GM19397 (cell line): ENCODE results near the gene ZBTB17.
"Not testable (repeated sequence)": the region's sequence is repeated elsewhere in the genome, so short reads cannot be mapped to it uniquely, and the experiment has no call there.

ENCODE experiments used
- ATAC-seq: cut with Tn5 transposase; IDR thresholded peaks from one replicate; pipeline ENCODE4 v1.9.1; 2021; ENCODE audit warnings: mild to moderate bottlenecking, moderate library complexity; ENCODE audit not compliant: unreplicated experiment

The ZBTB17 gene

DNA sequence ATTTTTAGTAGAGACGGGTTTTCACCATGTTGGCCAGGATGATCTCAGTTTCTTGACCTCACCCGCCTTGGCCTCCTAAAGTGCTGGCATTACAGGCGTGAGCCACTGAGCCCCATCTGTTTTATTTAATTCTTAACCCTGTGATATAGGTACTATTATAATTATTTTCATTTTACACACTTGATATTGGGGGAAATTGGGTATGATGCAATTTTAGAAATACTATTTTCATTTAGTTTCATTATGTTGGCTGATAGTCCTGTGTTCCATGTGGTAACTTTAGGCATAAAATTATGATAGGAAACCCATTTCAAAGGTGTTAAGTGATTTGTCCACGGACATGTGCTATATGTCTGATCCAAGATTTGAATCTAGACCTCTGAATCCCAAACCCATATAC lies 67.3 kb downstream of the ZBTB17 start:
- no peak for ATAC-seq

DNA sequence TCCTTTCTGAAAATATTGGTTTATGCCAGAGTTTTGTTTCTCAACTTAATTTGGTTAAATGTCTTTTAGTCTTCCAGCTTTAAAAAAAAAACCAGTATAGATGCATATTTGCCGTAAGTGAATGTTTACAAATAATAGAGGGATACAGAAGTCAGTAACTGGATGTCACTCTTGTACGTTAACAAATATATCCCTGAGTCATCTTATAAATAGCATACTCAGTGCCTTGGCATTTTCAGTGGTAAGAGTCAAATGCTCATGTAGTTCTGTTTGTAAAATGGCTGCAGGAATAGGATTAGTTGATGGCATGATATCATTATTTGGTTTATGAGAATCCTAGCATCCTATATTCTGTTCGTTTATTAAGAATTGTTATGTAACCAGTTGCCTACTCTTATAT lies 73.0 kb downstream of the ZBTB17 start:
- ATAC-seq, result no peak

DNA sequence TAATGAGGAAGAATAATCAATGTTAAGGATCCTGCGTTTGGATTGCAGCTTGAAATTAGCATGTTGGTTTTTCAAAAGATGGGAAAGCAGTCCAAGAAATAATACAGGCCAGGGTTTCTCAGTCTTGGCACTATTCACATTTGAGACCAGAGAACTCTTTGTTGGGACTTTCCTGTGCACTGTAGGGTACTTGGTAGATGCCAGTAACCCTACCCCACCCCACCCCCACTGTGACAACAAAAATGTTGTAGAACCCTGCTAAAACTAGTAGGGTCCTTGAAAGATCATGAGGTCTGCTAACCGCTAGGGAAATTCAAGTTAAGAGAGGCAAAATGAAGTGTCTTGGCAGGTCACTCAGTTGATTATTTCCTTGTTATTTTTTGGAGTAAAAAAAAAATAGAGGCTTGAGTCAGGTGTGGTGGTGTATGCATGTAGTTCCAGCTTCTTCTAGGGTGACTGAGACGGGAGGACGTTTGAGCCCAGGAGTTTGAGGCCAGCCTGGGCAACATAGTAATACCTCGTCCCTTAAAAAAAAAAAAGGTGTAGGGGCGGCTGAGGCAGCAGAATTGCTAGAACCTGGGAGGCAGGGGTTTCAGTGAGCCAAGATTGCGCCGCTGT lies 75.1 kb downstream of the ZBTB17 start:
- ATAC-seq, result no peak

DNA sequence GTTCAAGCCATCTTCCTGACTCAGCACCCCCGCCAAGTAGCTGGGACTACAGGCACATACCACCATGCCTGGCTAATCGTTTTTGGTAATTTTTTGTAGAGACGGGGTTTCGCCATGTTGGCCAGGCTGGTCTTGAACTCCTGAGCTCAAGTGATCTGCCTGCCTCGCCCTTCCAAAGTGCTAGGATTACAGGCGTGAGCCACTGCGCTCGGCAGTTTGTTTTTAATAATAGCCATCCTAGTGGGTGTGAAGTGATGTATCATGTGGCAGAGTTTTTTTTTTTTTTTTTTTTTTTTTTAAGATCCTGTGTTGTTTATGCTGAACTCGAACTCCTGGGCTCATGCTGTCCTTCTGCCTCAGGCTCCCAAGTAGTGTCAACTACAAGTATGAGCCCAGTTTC lies 76.6 kb downstream of the ZBTB17 start:
- no peak for ATAC-seq

DNA sequence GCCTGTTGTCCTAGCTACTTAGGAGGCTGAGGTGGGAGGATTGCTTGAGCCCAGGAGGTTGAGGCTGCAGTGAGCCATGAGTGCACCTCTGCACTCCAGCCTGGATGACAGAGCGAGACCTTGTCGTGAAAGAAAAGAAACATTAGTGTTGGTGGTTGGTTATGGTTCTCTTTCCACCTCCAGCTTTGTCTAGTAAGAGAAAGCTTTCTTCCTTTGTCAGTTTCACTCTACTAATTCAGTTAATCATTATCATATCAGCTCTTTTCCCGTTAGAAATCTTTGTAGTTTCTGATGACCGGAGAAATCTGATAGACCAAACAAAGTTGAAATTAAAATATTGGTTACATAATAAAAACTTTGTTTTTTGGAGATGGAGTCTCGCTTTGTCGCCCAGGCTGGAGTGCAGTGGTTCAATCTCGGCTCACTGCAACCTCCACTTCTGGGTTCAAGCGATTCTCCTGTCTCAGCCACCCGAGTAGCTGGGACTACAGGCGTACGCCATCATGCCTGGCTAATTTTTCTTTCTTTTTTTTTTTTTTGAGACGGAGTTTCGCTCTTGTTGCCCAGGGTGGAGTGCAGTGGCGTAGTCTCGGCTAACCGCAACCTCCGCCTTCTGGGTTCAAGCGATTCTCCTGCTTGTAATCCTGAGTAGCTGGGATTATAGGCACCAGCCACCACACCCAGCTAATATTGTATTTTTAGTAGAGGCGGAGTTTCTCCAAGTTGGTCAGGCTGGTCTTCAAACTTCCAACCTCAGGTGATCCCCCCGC lies 78.9 kb downstream of the ZBTB17 start:
- ATAC-seq, result not testable (repeated sequence)

DNA sequence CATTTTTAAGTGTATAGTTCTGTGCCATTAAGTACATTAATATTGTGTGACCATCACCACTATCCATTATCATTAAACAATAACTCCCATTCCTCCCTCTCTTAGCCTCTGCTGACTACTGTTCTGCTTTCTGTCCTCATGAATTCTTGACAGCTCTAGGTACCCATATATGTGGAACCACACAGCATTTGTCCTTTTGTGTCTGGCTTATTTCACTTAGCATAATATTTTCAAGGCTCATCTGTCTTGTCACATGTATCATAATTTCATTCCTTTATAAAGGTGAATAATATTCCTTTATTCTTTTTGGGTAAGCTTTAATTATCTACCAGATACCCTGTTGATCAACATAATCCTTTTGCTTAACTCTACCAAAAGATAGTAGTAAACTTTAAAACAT lies 80.7 kb downstream of the ZBTB17 start:
- no peak for ATAC-seq

DNA sequence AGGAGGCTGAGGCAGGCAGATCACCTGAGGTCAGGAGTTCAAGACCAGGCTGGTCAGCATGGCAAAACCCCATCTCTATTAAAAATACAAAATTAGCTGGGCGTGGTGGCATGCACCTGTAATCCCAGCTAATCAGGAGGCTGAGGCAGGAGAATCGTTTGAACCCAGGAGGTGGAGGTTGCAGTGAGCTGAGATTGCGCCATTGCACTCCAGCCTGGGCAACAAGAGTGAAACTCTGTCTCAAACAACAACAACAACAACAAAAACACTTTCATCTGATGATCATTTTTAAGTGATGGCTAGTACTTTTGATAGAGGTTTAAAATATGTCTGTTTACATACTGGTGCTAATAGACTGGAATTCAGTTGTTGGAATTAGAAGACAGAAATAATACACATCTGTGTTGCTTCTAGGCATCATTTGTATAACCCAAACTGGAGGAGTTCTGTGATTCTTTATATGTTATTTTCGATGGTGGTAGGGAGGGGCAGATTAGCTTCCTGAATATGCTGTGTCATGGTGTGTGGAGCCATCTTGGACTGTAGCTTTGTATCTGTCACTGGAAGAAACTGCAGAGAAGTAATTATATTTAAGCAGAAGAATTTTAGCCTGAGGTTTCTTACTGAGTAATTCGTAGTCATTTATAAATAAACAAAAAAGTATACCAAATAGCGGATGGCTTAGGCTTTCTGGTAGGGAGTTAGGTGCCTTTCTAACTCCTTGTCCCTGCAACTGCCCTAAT lies 82.9 kb downstream of the ZBTB17 start:
- not testable (repeated sequence) for ATAC-seq
